Panc1 (cell line): ENCODE results near the gene SLC46A2. TPM values are rescaled to one million over a fixed set of nuclear protein-coding genes. Genes with fewer than 3 reads are reported as not detected.

ENCODE experiments used
- ATAC-seq: fragments of 200-7000 bp; cut with Tn5 transposase; 2 replicates; pipeline ENCODE4 v1.9.1; 2020; ENCODE audit warnings: mild to moderate bottlenecking, moderate library complexity
- BruUV-seq: library from RNA; stranded (reverse); fragments of 400-500 nt; replicated peaks from 2 replicates; lab custom pipeline; 2021; lab: Mats Ljungman, UMichigan
- CTCF ChIA-PET: fragments of 300-600 bp; sonication (Branson Sonifier 250); formaldehyde crosslinking; loops from one replicate; lab custom pipeline; 2022; ENCODE audit warnings: antibody characterized with exemption; lab: Charles Lee
- POLR2A ChIA-PET: fragments of 300-600 bp; sonication (Branson Sonifier 250); formaldehyde crosslinking; loops from one replicate; lab custom pipeline; 2022; ENCODE audit warnings: antibody characterized with exemption; lab: Charles Lee
- DNase-seq: peaks from one replicate; pipeline ENCODE4 v3.0.0-alpha.2; 2010; ENCODE audit warnings: low read depth, low spot score
- H3K27ac ChIP-seq: 2 replicates; pipeline ENCODE4 v1.5.1; 2011; ENCODE audit warnings: mild to moderate bottlenecking, low read length, inconsistent platforms
- H3K27me3 ChIP-seq: fragments of 200-500 bp; sonication (Bioruptor generic); 2 replicates; pipeline ENCODE4 v1.6.0; 2014; ENCODE audit warnings: low read length, inconsistent platforms; ENCODE audit not compliant: control insufficient read depth, insufficient read depth
- H3K36me3 ChIP-seq: fragments of 200-500 bp; sonication (Bioruptor generic); 2 replicates; pipeline ENCODE4 v1.5.1; 2014; ENCODE audit warnings: inconsistent platforms, mild to moderate bottlenecking, low read length, moderate library complexity; ENCODE audit not compliant: control insufficient read depth, insufficient read depth
- H3K4me1 ChIP-seq: 2 replicates; pipeline ENCODE4 v1.5.1; 2011; ENCODE audit warnings: inconsistent platforms, mild to moderate bottlenecking, low read length, moderate library complexity; ENCODE audit not compliant: control insufficient read depth, insufficient read depth
- H3K4me3 ChIP-seq, 2 experiments: 2 replicates each; pipeline ENCODE4 v1.5.1; 2011 to 2012; ENCODE audit warnings: low read depth in 2 of 2, low read length in 2 of 2, mild to moderate bottlenecking in 2 of 2, inconsistent platforms in 1 of 2, moderate library complexity in 1 of 2
- H3K9me3 ChIP-seq: fragments of 200-500 bp; sonication (Bioruptor generic); 2 replicates; pipeline ENCODE4 v1.5.1; 2014; ENCODE audit warnings: low read depth, mild to moderate bottlenecking, inconsistent platforms, low read length, moderate library complexity; ENCODE audit not compliant: control insufficient read depth, insufficient read depth
- CTCF ChIP-seq: fragments of 450-650 bp; IDR thresholded peaks from 2 replicates; pipeline ENCODE4 v1.5.1; 2017; ENCODE audit warnings: mild to moderate bottlenecking
- POLR2AphosphoS5 ChIP-seq: IDR thresholded peaks from 2 replicates; pipeline ENCODE4 v1.6.1; 2012; ENCODE audit warnings: mild to moderate bottlenecking, low read depth, low read length, moderate library complexity
- REST ChIP-seq, 2 experiments: IDR thresholded peaks; 2 replicates each; pipeline ENCODE4 v1.6.1; 2011 to 2012; ENCODE audit warnings: low read depth in 2 of 2, control low read depth in 1 of 2, low read length in 1 of 2, mild to moderate bottlenecking in 1 of 2, moderate library complexity in 1 of 2; ENCODE audit not compliant: insufficient read depth in 1 of 2
- SIN3A ChIP-seq: IDR thresholded peaks from 2 replicates; pipeline ENCODE4 v1.6.1; 2012; ENCODE audit warnings: low read depth, mild to moderate bottlenecking, low read length, moderate library complexity, borderline replicate concordance; ENCODE audit not compliant: insufficient read depth
- TCF7L2 ChIP-seq: IDR thresholded peaks from 2 replicates; pipeline ENCODE4 v1.6.1; 2011; ENCODE audit warnings: mild to moderate bottlenecking, low read depth, low read length, inconsistent platforms
- in situ Hi-C: cut with HindIII; loops from 2 replicates; pipeline ENCODE4 v1.10.0; 2016; ENCODE audit warnings: low sequenced_read_pairs, low pct_unique_long_range_greater_than_20kb
- intact Hi-C: fragments of 100-400 bp; cut with micrococcal nuclease; formaldehyde crosslinking; loops from one replicate; pipeline ENCODE4 v1.10.0; 2022; ENCODE audit not compliant: unreplicated experiment
- total RNA-seq: library from RNA; stranded (reverse); gene quantifications from one replicate; pipeline ENCODE4 v1.2.1, GENCODE V29; 2021; ENCODE audit not compliant: unreplicated experiment

SLC46A2 gene
- total RNA-seq, 1 experiment from 2014 or later, result not detected

- DNase-seq (no peak), ATAC-seq (no peak)
- no peaks in the 10 kb centered on the region for H3K9me3 ChIP-seq
- ChIA-PET CTCF (no interaction called here), POLR2A (no interaction called here)
- no TSS peak for BruUV-seq
- TF ChIP-seq POLR2AphosphoS5 (no peak), TCF7L2 (no peak), CTCF (no peak), SIN3A (no peak), REST (IDR thresholded peaks at IDR 0.05; ENCODE audit: insufficient read depth in 1 of 2, low read depth in 2 of 2, low read length in 1 of 2) (no peak)
- H3K4me3 ChIP-seq, result no peak overlapping the region
- H3K27ac ChIP-seq, result no peak overlapping the region
- H3K27me3 ChIP-seq, result no peaks in the 10 kb centered on the region
- in situ Hi-C loops (no loop called here), intact Hi-C loops (no loop called here)
- no peaks in the 10 kb centered on the region for H3K36me3 ChIP-seq
- no peaks in the 10 kb centered on the region for H3K4me1 ChIP-seq
Measured at GRCh38 chr9:112878752-112879151, 11.9 kb downstream of the SLC46A2 start.

GRCh38 chr9:112873773-112874405 lies 16.8 kb downstream of the SLC46A2 start:
- Histone ChIP-seq H3K27me3 (no peaks in the 10 kb centered on the region), H3K27ac (no peak overlapping the region), H3K36me3 (no peaks in the 10 kb centered on the region), H3K4me3 (no peak overlapping the region), H3K4me1 (no peaks in the 10 kb centered on the region), H3K9me3 (no peaks in the 10 kb centered on the region)
- no peak for DNase-seq
- intact Hi-C loops (no loop called here), in situ Hi-C loops (no loop called here)
- BruUV-seq, result no TSS peak
- ChIA-PET CTCF (no interaction called here), POLR2A (no interaction called here)
- TF ChIP-seq REST (IDR thresholded peaks at IDR 0.05; ENCODE audit: insufficient read depth in 1 of 2, low read depth in 2 of 2, low read length in 1 of 2) (no peak), SIN3A (no peak), TCF7L2 (no peak)
- no peak for ATAC-seq
